Liver (tissue), 3 donors: ENCODE measurements around the gene CCT6B.

Experiments used
- RXRA ChIP-seq, 2 donors: IDR thresholded peaks; 2 replicates each; pipeline ENCODE4 v1.6.1; 2017 to 2018; ENCODE audit warnings: antibody characterized with exemption in 2 of 2, mild to moderate bottlenecking in 1 of 2
- SP1 ChIP-seq: IDR thresholded peaks from 2 replicates; pipeline ENCODE4 v1.6.1; 2018; ENCODE audit warnings: antibody characterized with exemption, mild to moderate bottlenecking
- TF ChIP-seq, protein P1 (sequence below): fragments of 150-350 bp; IDR thresholded peaks from 2 replicates; pipeline ENCODE4 v1.5.1; 2017; ENCODE audit warnings: improper control_type of control experiment, low read depth, low read length; ENCODE audit not compliant: missing input control
- TF ChIP-seq, protein P2 (sequence below): IDR thresholded peaks from 2 replicates; pipeline ENCODE4 v1.6.1; 2016; ENCODE audit warnings: antibody characterized with exemption
- donor health status: healthy.
- donor health status: healthy.

DNA sequence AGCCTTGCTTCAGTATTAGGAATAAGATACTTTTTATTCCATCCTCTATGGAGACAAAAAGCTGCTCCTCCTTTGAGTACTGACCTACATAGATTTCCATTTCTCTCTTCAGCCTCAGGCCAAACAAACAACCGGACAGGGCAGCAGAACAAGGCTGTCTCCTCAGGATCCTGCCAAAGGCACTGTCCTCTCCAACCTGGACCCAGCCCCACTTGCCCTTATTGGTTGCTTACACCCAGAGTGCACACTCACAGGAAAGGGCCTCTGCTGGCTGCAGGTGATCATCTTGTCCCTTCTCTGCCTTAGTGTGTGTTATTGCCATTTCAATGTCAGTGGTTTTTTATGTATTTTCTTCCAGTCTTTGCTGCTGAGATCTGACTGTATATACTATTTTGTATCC, 45.7 kb upstream of the CCT6B start:
- TF ChIP-seq, protein P1, sequence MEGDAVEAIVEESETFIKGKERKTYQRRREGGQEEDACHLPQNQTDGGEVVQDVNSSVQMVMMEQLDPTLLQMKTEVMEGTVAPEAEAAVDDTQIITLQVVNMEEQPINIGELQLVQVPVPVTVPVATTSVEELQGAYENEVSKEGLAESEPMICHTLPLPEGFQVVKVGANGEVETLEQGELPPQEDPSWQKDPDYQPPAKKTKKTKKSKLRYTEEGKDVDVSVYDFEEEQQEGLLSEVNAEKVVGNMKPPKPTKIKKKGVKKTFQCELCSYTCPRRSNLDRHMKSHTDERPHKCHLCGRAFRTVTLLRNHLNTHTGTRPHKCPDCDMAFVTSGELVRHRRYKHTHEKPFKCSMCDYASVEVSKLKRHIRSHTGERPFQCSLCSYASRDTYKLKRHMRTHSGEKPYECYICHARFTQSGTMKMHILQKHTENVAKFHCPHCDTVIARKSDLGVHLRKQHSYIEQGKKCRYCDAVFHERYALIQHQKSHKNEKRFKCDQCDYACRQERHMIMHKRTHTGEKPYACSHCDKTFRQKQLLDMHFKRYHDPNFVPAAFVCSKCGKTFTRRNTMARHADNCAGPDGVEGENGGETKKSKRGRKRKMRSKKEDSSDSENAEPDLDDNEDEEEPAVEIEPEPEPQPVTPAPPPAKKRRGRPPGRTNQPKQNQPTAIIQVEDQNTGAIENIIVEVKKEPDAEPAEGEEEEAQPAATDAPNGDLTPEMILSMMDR, result no peak
- TF ChIP-seq, protein P2, sequence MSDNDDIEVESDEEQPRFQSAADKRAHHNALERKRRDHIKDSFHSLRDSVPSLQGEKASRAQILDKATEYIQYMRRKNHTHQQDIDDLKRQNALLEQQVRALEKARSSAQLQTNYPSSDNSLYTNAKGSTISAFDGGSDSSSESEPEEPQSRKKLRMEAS, result no peak
- TF ChIP-seq SP1, result no peak
- no peak for TF ChIP-seq RXRA (IDR thresholded peaks at IDR 0.05)
